Measurements from ENCODE around the gene TRABD2B. TPM values are rescaled to one million over a fixed set of nuclear protein-coding genes. Genes with fewer than 3 reads are reported as not detected.

Gene TRABD2B
- total and polyA plus RNA-seq, 2 donors (not counting 1 experiment from before 2014, with no cell fraction given): under 0.01 TPM; not detected in 1

GRCh38 chr1:48022306-48022705, 25.1 kb upstream of the TRABD2B start:
- Histone ChIP-seq H2AFZ (ENCODE audit: low read length) (no peak overlapping the region), H3K9ac (ENCODE audit: insufficient read depth, low read length) (no peak overlapping the region), H3K9me3 (ENCODE audit: control insufficient read depth, insufficient read depth, low read depth, low read length) (no peaks in the 10 kb centered on the region), H3K4me3 (replicated peaks in 1 of 4; ENCODE audit: control extremely low read depth in 1 of 4, insufficient read depth in 1 of 4, low read depth in 3 of 4, low read length in 4 of 4) (no peak overlapping the region), H3K4me2 (ENCODE audit: extremely low read depth, insufficient read depth, low read length) (no peak overlapping the region), H3K27me3 (ENCODE audit: control insufficient read depth, insufficient read depth, low read length) (no peaks in the 10 kb centered on the region), H3K79me2 (ENCODE audit: control insufficient read depth, insufficient read depth, low read length) (no peaks in the 10 kb centered on the region), H3K27ac (ENCODE audit: insufficient read depth, low read length) (no peak overlapping the region), H4K20me1 (ENCODE audit: control insufficient read depth, extremely low read depth, insufficient read depth, low read length) (no peaks in the 10 kb centered on the region), H3K4me1 (ENCODE audit: control insufficient read depth, extremely low read depth, insufficient read depth, low read length) (no peaks in the 10 kb centered on the region), H3K36me3 (ENCODE audit: control insufficient read depth, insufficient read depth, low read length) (no peaks in the 10 kb centered on the region)
- DNase-seq (ENCODE audit: low read depth in 2 of 2): no peak
- no peak for TF ChIP-seq CTCF (conservative IDR thresholded peaks at IDR 0.05 in 1 of 2, IDR thresholded peaks at IDR 0.05 in 1 of 2; ENCODE audit: low read depth in 1 of 2, low read length in 2 of 2)
- no peak for TF ChIP-seq EZH2 (IDR thresholded peaks at IDR 0.05; ENCODE audit: low read length, missing control alignments)

- H3K4me2 ChIP-seq (ENCODE audit: extremely low read depth, insufficient read depth, low read length): no peak overlapping the region
- DNase-seq (ENCODE audit: low read depth in 2 of 2): no peak
- no peaks in the 10 kb centered on the region for H3K9me3 ChIP-seq (ENCODE audit: control insufficient read depth, insufficient read depth, low read depth, low read length)
- H3K9ac ChIP-seq (ENCODE audit: insufficient read depth, low read length): no peak overlapping the region
- H3K4me3 ChIP-seq (replicated peaks in 1 of 4; ENCODE audit: control extremely low read depth in 1 of 4, insufficient read depth in 1 of 4, low read depth in 3 of 4, low read length in 4 of 4): no peak overlapping the region
- H3K4me1 ChIP-seq (ENCODE audit: control insufficient read depth, extremely low read depth, insufficient read depth, low read length): no peaks in the 10 kb centered on the region
- no peaks in the 10 kb centered on the region for H3K27me3 ChIP-seq (ENCODE audit: control insufficient read depth, insufficient read depth, low read length)
- no peak overlapping the region for H3K27ac ChIP-seq (ENCODE audit: insufficient read depth, low read length)
- H3K79me2 ChIP-seq (ENCODE audit: control insufficient read depth, insufficient read depth, low read length): no peaks in the 10 kb centered on the region
- no peak overlapping the region for H2AFZ ChIP-seq (ENCODE audit: low read length)
- TF ChIP-seq EZH2 (IDR thresholded peaks at IDR 0.05; ENCODE audit: low read length, missing control alignments): no peak
- no peaks in the 10 kb centered on the region for H4K20me1 ChIP-seq (ENCODE audit: control insufficient read depth, extremely low read depth, insufficient read depth, low read length)
- no peaks in the 10 kb centered on the region for H3K36me3 ChIP-seq (ENCODE audit: control insufficient read depth, insufficient read depth, low read length)
Measured at GRCh38 chr1:48021792-48022191, 24.6 kb upstream of the TRABD2B start.

- no peaks in the 10 kb centered on the region for H3K79me2 ChIP-seq (ENCODE audit: control insufficient read depth, insufficient read depth, low read length)
- no peak overlapping the region for H3K4me2 ChIP-seq (ENCODE audit: extremely low read depth, insufficient read depth, low read length)
- no peak overlapping the region for H3K27ac ChIP-seq (ENCODE audit: insufficient read depth, low read length)
- TF ChIP-seq CTCF (conservative IDR thresholded peaks at IDR 0.05 in 1 of 2, IDR thresholded peaks at IDR 0.05 in 1 of 2; ENCODE audit: low read depth in 1 of 2, low read length in 2 of 2) (no peak), EZH2 (IDR thresholded peaks at IDR 0.05; ENCODE audit: low read length, missing control alignments) (no peak)
- H3K9me3 ChIP-seq (ENCODE audit: control insufficient read depth, insufficient read depth, low read depth, low read length): no peaks in the 10 kb centered on the region
- H2AFZ ChIP-seq (ENCODE audit: low read length): no peak overlapping the region
- H3K9ac ChIP-seq (ENCODE audit: insufficient read depth, low read length): no peak overlapping the region
- no peaks in the 10 kb centered on the region for H3K36me3 ChIP-seq (ENCODE audit: control insufficient read depth, insufficient read depth, low read length)
- no peaks in the 10 kb centered on the region for H4K20me1 ChIP-seq (ENCODE audit: control insufficient read depth, extremely low read depth, insufficient read depth, low read length)
- DNase-seq (ENCODE audit: low read depth in 2 of 2): peak in 1 of 2 donors; percentile 36
- H3K4me1 ChIP-seq (ENCODE audit: control insufficient read depth, extremely low read depth, insufficient read depth, low read length): no peaks in the 10 kb centered on the region
- no peaks in the 10 kb centered on the region for H3K27me3 ChIP-seq (ENCODE audit: control insufficient read depth, insufficient read depth, low read length)
- no peak overlapping the region for H3K4me3 ChIP-seq (replicated peaks in 1 of 4; ENCODE audit: control extremely low read depth in 1 of 4, insufficient read depth in 1 of 4, low read depth in 3 of 4, low read length in 4 of 4)
Measured at GRCh38 chr1:48019714-48020315, 22.6 kb upstream of the TRABD2B start.
